Activated naive CD4-positive, alpha-beta T cell (primary cell): ENCODE data around the gene ZNF41.

Experiments
- DNase-seq, 4 experiments: peaks; one replicate each; lab custom pipeline; 2025; lab: John Stamatoyannopoulos, UW

The ZNF41 gene

DNA sequence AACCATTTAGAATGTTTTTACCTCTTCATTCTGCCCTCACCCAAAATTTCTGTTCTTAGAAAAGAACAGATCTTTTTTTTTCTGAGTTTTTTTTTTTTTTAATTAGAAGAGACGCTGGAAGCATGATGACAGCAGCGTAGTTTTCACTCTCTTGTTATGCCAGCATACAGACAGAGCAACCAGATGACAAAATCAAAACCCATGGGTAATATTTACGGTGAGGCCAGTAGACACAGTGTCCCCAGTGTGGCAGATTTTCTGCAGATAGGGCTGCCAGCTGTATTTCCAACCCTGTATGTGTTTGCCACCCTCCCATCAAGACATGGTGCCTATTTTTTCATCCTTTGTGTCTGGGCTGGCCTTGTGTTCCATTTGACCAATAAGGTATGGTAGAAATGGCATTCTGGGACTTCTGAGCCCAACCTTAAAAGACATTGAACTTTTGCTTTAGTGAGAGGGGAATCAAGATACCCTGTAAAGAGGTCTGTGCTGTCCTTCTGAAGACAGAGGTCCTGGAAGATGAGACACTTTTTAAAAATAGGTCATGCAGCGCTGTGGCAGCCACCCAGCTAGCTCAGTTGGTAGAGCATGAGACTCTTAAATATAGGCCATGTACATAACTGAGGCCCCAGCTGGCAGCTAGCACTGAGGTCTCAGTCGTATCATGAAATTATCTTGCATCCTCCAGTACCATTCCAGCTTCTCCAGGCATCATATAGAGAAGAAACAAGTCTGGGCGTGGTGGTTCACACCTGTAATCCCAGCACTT, 6.7 kb upstream of the ZNF41 start:
- no peak for DNase-seq

DNA sequence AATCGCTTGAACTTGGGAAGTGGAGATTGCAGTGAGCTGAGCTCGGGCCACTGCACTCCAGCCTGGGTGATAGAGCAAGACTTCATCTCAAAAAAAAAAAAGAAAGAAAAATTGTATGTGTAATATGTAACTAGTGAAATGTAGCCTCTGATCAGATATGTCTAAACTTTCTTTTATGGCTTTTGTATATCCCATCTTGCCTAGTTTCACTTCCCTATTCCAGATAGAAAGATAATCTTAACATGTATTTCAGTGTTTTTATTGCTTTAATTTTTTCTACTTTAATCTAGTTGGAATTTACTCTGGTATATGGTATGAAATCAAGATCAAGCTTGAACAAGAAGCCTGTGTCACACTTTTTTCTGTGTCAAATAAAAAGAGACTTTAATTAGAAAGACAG, 1.9 kb upstream of the ZNF41 start:
- no peak for DNase-seq

DNA sequence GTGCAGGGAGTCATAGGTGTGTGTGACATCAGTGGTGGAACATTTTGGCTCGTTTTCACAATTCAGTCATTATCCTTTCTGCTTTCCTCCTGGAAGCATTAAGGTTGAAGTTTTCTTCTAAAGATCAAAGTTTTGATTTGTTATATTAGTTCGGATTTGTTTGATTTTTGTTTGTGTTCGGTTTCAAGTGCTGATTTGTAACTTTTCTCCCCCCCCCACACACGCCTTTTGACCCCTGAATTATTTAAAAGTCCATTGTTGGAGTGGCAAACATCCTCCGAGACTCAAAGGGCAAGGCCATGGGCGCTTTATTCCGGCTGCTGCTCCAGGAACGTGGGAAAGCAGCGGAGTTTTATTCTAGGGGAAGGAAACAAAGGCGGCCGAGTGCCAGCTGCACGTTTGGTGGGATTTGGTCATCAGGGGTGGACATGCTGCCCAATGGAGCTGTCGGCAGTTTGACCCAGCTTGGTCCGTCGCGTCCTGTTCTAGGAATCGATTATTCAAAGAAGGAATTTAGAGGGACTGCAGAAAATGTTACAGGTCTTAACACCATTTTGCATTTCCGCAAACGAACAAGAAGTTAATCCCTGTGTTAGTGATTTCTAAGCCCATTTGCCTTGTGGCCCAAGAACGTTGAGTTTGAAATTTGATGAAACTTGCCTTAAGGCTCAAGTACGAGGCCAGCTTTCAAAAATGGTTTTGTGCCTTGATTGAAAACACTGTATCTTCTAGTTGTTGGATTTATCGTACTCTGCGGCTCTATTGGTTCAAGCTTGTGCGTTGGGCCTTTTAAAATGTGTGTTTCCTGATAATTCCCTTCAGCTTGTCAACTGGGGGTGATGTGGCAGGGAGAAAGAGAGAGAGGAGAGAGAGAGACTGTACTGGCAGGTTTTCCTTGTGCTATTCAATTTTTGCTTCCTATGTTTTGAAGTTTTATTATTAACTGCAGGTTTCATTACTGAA, 565 bp upstream of the ZNF41 start:
- DNase-seq, result no peak

DNA sequence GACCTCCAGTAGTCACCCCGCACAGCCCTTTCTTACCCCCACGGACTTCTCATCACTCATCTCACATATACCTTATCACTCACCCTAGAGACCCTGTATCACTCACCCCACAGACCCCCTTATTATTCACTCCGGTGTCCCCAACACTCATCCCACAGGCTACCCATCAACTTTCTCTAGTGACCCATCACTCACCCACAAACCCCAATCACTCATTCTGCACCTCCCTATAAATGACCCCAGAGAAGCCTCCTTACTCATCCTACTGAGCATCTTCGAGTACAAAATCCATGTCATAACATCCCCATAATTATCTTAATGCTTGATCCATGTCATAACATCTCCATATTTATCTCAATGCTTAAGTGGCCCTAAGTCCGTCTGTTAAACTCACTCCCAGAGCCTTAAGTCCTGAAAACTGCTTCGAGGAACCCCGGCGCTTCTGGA, 934 bp downstream of the ZNF41 start:
- DNase-seq, result no peak

DNA sequence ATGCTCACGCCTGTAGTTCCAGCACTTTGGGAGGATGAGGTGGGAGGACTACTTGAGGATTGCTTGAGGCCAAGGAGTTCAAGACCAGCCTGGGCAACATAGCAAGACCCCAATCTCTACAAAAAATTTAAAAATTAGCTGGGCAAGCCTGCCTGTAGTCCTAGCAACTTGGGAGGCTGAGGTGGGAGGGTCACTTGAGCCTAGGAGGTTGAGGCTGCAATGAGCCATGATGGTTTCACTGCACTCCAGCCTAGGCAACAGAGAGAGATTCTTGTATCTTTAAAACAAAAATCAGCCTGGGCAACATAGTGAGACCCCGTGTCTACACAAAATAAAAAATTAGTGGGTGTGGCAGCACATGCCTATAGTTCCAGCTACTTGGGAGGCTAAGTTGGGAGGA, 1.9 kb downstream of the ZNF41 start:
- DNase-seq, result no peak

DNA sequence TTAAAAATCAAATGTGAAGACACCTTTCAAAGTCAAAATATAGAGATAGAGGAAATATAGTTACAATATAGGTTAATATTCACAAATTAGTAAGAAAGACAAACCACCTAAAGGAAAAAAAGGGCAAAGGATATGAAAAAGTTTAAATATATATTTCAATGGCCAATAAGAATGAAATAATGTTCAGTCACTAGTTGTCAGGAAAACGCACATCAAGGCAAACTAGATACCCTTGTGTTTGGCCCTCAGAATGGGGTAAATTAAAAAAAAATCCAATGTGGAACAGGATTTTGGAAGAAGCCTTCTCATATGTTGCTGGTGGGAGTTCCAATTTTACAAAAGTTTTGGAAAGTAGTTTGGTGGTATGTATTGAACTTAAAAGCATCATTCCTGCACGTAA, 2.4 kb downstream of the ZNF41 start:
- DNase-seq, result no peak

DNA sequence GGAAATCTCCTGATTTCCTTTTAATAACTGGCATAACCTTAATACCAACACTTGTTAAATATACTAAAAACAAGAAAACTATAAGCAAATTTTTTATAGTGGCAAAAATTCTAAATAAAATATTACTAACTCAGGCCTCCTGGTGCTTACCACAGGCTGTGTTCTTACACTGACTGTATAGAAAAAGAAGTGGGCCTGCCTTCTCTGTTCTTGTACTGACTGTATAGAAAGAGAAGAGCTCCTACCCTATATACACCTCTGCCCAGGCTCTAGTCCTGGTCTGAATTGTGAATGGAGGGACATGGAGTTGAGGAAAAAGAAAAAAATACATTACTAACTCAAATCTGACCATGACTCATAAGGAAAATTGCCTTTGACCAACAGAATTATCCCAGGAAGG, 7.5 kb downstream of the ZNF41 start:
- no peak for DNase-seq

DNA sequence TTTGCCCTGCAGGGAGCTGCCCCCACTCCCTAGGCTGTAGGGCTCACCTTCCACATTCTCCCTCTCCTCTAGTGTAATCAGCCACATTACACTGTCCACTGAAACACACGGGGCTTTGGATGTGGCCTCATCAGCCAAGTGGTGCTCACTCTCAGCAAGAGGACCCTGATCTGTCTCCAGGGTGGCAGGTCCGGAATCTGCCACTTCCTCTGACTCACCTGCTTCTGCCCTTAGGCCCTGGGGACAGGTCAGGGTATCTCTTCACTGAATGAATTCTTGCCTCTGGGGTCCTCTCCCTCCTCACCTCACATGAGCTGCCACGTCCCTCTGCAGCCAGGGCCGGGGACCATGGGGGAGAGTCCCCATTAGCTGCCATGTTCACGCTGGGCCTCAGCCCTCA, 15.9 kb downstream of the ZNF41 start:
- no peak for DNase-seq

DNA sequence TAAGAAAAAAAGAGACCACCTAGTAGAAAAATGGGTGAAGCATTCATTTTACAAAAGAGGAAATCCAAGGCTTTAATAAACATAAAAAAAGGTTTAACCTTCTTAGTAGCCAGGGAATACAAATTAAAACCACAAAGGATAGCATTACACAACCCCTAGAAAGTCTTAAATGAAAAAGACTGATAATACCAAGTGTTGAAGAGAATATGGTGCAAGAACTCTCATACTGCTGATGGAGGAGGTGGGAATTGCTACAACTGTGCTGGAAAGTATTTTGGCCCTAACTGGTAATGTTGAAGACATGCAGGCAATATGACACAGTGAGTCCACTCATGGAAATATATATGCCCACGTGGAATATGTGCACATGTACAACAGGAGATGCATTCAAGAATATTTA, 22.5 kb downstream of the ZNF41 start:
- DNase-seq, result no peak

DNA sequence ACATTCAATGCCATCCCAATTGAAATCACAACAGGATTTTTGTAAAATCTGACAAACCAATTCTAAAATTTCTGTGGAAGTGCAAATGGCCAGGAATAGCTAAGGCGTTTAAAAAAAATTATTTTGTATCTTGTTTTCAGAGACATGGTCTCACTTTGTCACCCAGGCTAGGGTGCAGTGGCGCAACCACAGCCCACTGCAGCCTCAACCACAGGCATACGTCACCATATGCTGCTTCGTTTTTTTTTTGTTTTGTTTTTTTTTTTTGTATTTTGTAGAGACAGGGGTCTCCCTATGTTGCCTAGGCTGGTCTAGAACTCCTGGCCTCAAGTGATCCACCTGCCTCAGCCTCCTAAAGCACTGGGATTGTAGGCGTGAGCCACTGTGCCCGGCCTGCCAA, 24.5 kb downstream of the ZNF41 start:
- no peak for DNase-seq

DNA sequence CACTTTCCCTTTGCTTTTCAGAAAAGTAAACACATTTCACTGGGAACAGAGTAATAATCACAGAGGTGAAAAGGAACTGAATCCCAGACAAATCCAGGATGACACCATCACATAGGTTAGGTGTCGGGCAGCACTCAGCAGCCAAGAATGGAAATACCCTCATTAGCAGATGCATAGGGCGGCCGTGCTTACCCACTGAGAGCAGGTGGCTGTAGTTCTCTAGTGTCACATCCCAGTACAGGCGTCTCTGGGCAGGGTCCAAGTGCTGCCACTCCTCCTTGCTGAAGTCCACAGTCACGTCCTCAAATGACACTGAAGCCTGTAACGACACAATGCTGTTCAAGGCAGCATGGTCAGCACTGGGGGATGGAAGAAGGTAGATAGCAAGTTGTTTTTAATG, 26.9 kb downstream of the ZNF41 start:
- DNase-seq, result no peak

DNA sequence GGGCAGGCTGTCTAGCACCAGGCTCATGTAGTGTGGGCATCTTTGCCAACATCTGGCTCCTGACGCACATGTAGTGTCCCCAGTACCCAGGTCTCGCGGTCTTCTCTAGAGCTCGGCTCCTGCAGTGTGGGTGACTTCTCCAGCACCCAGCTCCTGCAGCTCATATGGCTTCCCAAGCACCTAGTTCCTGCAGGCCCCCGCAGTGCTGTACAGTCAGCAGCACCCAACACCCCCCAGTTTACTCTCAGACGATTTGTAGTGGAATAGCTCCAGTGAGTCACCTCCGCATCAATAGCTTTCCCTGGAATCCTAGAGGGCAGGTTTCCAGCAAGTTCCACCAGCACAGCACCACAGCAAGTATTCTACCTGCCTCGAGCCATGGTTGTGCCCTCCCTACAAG, 30.9 kb downstream of the ZNF41 start:
- no peak for DNase-seq

DNA sequence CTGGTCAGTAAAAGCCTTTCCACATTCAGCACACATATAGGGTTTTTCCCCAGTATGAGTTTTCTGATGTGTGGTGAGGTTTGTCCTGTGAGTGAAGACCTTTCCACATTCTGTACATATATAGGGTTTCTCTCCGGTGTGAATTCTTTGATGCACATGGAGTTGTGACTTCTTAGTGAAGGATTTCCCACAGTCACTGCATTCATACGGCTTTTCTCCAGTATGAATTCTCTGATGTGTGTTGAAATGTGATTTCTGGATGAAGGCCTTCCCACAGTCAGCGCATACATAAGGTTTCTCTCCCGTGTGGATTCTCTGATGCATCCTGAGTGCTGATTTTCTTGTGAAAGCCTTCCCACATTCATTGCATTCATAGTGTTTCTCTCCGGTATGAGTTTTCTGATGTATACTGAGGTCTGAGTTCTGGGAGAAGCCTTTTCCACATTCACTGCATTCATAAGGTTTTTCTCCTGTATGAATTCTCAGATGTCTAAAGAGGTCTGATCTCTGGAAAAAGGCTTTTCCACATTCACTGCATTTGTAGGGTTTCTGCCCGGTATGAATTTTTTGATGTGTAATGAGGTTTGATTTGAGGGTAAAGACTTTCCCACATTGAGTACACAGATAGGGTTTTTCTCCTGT, 34.7 kb downstream of the ZNF41 start:
- no peak for DNase-seq

DNA sequence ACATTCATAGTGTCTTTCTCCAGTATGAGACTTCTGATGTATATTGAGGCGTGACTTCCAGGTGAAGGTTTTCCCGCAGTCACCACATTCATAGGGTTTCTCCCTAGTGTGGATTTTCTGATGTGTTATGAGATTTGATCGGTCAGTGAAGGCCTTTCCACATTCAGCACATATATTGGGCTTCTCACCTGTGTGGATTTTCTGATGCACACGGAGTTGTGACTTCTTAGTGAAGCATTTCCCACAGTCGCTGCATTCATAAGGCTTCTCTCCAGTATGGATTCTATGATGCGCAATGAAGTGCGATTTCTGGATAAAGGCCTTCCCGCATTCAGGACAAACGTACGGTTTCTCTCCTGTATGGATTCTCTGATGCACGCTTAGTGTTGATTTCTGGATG, 35.4 kb downstream of the ZNF41 start:
- DNase-seq, result no peak

DNA sequence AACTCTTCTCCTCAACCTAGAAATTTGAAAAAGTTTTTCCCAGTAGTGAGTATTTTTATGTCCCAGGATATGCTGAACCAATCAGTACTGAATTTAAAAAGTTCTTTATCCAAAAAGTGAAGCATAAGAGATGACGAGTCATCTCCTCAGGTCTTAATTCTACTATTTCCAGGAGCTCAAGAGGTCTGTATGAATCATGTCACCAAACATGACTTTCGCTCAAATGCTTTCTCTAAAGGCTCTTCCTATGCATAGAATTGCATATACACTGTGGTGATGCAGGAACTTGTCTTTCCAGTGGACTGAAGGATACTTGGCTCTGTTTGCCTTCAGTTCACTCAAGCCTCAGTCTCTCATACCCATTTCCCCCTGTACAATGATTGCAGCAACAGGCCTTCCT, 36.1 kb downstream of the ZNF41 start:
- DNase-seq, result no peak

DNA sequence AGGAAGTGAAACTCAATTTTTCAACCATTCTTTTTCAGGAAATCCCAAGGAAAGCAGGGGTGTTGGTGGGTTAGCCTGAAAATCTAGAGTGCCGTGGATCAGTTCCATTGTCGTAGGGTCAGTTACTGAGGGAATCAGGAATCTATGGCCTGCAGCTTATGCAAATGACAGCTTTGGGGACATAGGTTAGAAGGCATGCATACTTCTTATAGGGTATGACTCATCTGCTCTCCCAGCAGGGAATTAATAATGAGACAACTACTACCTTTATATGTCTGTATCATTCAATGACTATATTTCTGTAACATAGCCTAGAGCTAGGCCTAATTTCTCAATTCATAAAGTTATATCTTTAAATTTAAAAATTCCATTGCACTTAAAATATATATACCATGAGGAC, 36.6 kb downstream of the ZNF41 start:
- no peak for DNase-seq

DNA sequence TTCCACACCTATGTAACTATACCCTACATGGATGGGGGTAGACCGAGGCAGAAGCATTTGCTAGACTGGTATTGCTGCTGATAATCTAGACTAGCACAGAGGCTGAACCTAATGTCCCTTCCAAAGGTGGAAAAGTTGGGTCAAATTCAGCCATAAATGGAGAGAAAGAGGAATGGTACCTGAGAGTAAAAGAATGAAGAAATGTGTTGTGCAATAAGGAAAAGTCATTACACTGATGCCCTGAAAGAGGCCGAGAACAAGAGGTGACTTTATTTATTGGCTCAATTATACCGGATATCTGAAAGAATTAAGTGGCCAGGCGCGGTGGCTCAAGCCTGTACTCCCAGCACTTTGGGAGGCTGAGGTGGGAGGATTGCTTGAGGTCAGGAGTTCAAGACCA, 52.1 kb downstream of the ZNF41 start:
- DNase-seq, result no peak

DNA sequence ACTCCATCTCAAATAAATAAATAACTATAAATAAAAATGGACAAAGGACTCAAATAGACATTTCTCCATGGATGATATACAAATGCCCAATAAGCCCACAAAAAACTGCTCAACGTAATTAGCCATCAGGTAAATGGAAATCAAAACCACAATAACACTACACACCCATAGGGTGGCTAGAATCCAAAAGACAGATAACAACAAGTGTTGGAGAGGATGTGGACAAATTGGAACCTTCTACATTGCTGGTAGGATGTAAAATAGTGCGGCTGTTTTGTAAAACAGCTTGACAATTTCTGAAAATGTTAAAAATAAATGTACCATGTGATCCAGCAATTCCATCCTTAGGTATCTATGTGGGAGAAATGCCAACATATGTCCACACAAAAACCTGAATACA, 60.6 kb downstream of the ZNF41 start:
- no peak for DNase-seq

DNA sequence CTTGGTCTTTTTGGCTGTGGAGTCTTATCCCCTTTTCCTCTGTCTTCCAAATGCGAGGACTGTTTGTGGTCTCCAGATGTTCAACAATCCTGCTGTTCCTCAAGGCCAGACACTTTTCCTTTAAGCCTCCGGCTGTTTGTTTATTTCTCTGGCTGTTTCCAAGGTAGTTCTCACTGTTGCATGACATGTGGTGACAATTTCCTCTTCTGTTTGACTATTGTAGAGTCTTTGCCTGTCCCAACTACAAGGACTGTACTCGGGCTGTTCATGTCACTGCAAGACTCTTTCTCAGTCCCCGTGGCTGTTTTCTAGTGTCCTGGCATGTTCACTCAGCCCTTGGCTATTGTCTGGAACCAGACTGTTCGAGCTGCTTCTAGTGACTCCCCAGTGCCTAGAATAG, 62.1 kb downstream of the ZNF41 start:
- no peak for DNase-seq

DNA sequence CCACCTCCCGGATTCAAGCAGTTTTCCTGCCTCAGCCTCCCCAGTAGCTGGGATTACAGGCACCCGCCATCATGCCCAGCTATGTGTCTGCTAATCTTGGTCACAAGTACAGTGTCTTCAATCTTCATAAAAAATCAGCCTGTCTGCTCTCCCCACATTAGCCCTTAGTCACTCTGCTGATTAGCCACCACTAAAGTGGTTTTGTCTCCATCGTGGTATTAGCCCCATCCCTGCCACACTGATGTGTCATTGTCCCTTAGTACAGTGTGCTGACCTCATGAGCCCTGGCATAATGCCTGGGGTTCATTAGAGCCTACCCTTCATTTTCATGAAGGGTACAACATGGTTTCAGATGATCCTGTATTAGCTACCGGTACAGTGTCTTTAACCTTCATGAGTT, 62.8 kb downstream of the ZNF41 start:
- DNase-seq, result no peak

DNA sequence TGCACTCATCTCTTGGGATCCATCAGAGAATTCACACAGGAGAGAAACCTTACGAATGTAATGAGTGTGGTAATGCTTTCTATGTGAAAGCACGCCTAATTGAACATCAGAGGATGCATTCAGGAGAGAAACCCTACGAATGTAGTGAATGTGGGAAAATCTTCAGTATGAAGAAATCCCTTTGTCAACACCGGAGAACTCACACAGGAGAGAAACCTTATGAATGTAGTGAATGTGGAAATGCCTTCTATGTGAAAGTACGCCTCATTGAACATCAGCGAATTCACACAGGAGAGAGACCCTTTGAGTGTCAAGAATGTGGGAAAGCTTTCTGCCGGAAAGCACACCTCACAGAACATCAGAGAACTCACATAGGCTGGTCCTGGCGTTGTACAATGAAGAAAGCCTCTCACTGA, 69.8 kb downstream of the ZNF41 start:
- DNase-seq, result no peak
